ENCODE measurements around the gene ADGRA1.

ADGRA1 gene

DNA sequence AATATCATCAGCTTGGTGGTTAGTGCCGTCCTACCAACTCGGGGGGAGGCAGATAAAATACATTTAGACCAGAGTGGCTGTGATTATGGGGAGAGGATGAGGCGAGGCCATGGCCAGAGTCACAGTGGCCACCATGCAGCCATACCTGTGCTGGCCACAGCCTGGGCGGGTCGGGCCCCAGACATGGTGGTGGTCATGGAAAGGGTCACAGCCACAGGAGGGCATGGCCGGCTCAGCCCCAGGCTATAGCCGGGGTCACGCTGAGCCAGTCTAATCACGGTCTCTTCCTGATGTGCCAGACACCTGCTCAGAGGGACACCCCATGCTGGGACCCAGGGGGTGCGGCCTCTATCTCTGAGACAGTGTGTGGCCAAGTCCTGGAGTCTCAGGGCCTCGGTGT is 10.2 kb downstream of the ADGRA1 start:
- TF ChIP-seq, protein P1, sequence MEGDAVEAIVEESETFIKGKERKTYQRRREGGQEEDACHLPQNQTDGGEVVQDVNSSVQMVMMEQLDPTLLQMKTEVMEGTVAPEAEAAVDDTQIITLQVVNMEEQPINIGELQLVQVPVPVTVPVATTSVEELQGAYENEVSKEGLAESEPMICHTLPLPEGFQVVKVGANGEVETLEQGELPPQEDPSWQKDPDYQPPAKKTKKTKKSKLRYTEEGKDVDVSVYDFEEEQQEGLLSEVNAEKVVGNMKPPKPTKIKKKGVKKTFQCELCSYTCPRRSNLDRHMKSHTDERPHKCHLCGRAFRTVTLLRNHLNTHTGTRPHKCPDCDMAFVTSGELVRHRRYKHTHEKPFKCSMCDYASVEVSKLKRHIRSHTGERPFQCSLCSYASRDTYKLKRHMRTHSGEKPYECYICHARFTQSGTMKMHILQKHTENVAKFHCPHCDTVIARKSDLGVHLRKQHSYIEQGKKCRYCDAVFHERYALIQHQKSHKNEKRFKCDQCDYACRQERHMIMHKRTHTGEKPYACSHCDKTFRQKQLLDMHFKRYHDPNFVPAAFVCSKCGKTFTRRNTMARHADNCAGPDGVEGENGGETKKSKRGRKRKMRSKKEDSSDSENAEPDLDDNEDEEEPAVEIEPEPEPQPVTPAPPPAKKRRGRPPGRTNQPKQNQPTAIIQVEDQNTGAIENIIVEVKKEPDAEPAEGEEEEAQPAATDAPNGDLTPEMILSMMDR (conservative IDR thresholded peaks at IDR 0.05; ENCODE audit: low read depth), result no peak
- CTCF ChIA-PET, result interaction anchor here (0.8 kb wide), 1 partner anchor 316 kb away, joined by 3 read pairs; no protein-coding TSS in a partner anchor
- no peak for DNase-seq (ENCODE audit: low spot score)
- H3K27ac ChIP-seq, result no peak overlapping the region
- POLR2A ChIA-PET (ENCODE audit: low non-redundant PET), result no interaction called here

DNA sequence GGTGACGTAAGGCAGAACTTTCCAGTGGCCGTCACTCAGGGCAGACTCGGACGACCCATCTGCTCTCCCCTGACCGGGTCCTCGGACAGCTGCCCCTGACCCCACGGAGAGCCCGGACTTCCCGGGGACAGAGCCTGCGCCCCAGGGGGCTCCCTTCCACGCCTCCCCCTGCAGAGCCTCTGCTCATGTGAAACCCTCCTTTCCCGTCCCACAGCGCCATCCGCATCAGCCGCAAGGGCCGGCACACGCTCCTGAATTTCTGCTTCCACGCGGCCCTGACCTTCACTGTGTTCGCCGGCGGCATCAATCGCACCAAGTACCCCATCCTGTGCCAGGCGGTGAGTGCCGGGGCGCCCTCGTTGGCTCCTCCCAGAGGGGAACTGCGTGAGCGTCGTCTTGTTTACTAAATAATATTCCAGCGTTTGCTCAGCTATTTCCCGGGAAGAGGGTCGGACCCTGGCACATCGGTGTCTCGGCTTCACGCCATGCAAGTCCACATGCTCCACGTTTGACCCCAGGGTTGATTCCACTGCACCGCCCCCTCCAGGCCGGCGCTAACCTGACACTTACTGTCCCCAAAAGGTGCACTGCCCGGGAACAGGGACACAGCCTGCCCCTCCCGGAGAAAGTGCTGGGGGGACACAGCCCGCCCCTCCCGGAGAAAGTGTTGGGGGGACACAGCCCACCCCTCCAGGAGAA is 10.9 kb downstream of the ADGRA1 start:
- no peak overlapping the region for H3K27ac ChIP-seq
- ChIA-PET POLR2A (ENCODE audit: low non-redundant PET) (no interaction called here), CTCF (interaction anchor here (0.5 kb wide), 1 partner anchor 16 kb away, joined by 3 read pairs; no protein-coding TSS in a partner anchor)
- TF ChIP-seq, protein P1 (conservative IDR thresholded peaks at IDR 0.05; ENCODE audit: low read depth), result no peak
- DNase-seq (ENCODE audit: low spot score), result no peak

DNA sequence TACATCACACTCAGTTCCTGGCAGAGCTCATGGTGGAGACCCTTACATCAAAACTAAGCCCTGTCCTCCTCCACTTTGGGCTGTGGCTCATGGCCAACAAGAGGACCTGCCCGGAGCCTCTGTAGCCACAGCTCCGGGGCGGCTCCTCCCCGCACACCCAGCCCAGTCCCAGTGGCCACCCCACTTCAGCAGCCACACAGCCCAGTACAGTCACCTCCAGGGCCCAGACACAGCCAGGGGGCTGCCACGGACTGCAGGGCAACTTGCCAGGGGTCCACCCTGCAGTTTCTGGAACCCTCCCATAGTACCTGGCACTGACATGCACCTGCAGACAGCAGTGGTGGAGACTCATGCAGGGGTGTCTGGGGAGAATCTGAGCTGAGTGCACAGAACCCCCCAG is 11.8 kb downstream of the ADGRA1 start:
- TF ChIP-seq, protein P1 (conservative IDR thresholded peaks at IDR 0.05; ENCODE audit: low read depth), result no peak
- ChIA-PET POLR2A (ENCODE audit: low non-redundant PET) (no interaction called here), CTCF (interaction anchor here (0.6 kb wide), 1 partner anchor 175 kb away, joined by 3 read pairs; no protein-coding TSS in a partner anchor)
- no peak overlapping the region for H3K27ac ChIP-seq
- no peak for DNase-seq (ENCODE audit: low spot score)

DNA sequence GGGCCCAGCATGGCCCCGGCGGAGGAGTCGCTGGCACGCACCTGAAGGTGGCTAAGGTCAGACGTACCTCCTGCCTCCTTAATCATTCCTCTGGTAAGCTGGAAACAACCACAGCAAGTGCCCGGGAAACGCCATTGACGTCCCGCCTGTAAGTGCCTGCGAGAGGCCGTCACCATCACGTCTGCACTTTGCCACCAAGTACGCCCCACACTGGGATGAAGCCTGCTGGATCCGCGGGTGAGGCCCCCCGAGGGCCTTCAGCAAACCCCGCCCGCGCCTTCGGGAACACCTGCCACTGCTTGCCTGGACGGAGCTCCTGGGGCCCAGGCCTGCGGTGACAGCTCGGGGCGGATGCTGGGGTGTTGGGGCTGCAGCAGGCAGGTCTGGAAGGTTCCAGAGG is 12.5 kb downstream of the ADGRA1 start:
- POLR2A ChIA-PET (ENCODE audit: low non-redundant PET), result no interaction called here
- CTCF ChIA-PET, result interaction anchor here (0.6 to 1.0 kb wide), 2 partner anchors 25 to 43 kb away, joined by 3 read pairs; no protein-coding TSS in a partner anchor
- DNase-seq (ENCODE audit: low spot score), result no peak
- no peak overlapping the region for H3K27ac ChIP-seq
- TF ChIP-seq, protein P1 (conservative IDR thresholded peaks at IDR 0.05; ENCODE audit: low read depth), result no peak

DNA sequence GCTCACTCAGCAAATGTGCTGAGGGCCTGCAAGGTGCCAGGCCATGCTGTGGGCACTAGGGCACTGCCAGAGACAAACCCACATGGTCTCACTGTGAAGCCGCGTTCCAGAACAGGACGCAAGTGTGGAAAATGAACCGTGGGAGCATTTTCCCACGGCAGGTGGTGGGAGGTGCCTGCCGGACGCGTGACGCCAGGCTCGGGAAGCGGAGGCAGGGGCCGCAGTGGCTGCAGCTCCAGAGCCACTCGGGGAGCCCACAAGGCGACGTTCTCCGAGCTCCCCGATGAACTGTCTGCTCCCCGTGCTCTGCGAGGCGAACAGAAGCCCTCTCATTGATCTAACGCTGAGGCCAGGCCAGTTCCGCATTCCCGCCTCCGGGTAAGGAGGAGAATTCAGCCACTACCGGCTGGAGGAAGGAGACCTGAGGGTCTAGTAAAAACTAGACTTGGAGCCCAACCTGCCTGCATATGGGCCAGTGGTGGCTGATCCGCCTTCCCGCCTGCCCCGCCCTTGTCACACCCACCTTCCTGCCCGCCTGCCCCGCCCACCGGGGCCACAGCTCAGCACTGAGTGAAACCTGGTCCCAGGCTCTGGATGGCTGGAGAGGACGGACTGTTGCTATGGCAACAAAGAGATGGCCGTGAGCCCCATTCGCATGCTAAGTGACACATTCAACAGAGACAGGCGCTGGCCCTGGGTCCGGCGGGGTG is 13.1 kb downstream of the ADGRA1 start:
- TF ChIP-seq, protein P1 (conservative IDR thresholded peaks at IDR 0.05; ENCODE audit: low read depth), result no peak
- ChIA-PET POLR2A (ENCODE audit: low non-redundant PET) (no interaction called here), CTCF (interaction anchor here (0.6 to 1.0 kb wide), 2 partner anchors 26 to 43 kb away, joined by 3 read pairs; no protein-coding TSS in a partner anchor)
- no peak overlapping the region for H3K27ac ChIP-seq
- peak; percentile 18 for DNase-seq (ENCODE audit: low spot score)

DNA sequence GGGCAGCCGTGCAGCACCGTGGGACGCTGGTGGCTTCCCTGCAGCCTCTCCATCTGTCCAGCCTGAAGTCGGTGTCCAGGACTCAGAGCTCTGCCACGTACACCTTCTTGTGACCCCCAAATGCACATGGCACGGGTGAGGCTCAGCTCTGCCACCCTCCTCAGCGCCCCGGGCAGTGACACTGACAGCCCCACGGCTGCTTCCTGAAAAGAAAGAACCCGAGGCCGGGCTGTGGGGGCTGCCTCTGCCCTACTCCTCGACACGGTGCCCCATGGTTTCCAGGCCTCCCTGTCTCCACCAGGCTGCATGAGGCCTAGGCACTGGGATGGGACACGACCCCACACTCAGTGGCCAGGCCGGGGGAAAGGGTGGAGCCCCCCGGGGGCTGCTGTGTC is 13.7 kb downstream of the ADGRA1 start:
- ChIA-PET POLR2A (ENCODE audit: low non-redundant PET) (no interaction called here), CTCF (no interaction called here)
- DNase-seq (ENCODE audit: low spot score), result no peak
- H3K27ac ChIP-seq, result no peak overlapping the region
- TF ChIP-seq, protein P1 (conservative IDR thresholded peaks at IDR 0.05; ENCODE audit: low read depth), result no peak
